Right lobe of liver (tissue), 6 donors: Measurements from ENCODE around the gene FREY1. TPM values are rescaled to one million over a fixed set of nuclear protein-coding genes. Genes with fewer than 3 reads are reported as not detected.

Experiments used
- ATAC-seq, 4 donors: fragments of 200-7000 bp; cut with Tn5 transposase; one replicate each; pipeline ENCODE4 v1.9.1; 2020; ENCODE audit warnings: mild to moderate bottlenecking in 4 of 4, moderate library complexity in 4 of 4
- DNase-seq, 3 donors: peaks; one replicate each; pipeline ENCODE4 v3.0.0-alpha.2; 2020
- H3K27ac ChIP-seq, 3 donors: fragments of 200-600 bp; one replicate each; pipeline ENCODE4 v1.8.0; 2022
- H3K27me3 ChIP-seq, 2 donors: fragments of 200-600 bp; one replicate each; pipeline ENCODE4 v1.8.0; 2022
- H3K36me3 ChIP-seq, 4 donors: fragments of 200-600 bp; sonication (generic) in 1 of 4; one replicate each; pipeline versions ENCODE4 v1.5.1 to v1.8.0; 2017 to 2022; ENCODE audit warnings: control low read depth in 1 of 4
- H3K4me1 ChIP-seq, 4 donors: fragments of 200-600 bp; sonication (generic) in 1 of 4; one replicate each; pipeline versions ENCODE4 v1.5.1 to v1.8.0; 2017 to 2022; ENCODE audit warnings: control low read depth in 1 of 4
- H3K4me3 ChIP-seq, 3 donors: fragments of 200-600 bp; one replicate each; pipeline ENCODE4 v1.8.0; 2022
- H3K9me3 ChIP-seq, 4 donors: fragments of 200-600 bp; sonication (generic) in 1 of 4; one replicate each; pipeline versions ENCODE4 v1.5.1 to v1.8.0; 2017 to 2022; ENCODE audit warnings: control low read depth in 1 of 4
- POLR2A ChIP-seq: fragments of 450-650 bp; IDR thresholded peaks from one replicate; pipeline ENCODE4 v1.6.1; 2017; ENCODE audit warnings: antibody characterized with exemption, mild to moderate bottlenecking
- WGBS: methylation state at CpG from one replicate; pipeline ENCODE4 v1.1.6; 2018; ENCODE audit warnings: low coverage, low lambda C conversion rate; ENCODE audit not compliant: insufficient coverage; ENCODE audit errors: missing lambda C conversion rate; 5-methylcytosine and 5-hydroxymethylcytosine counted together
- intact Hi-C, 2 donors: fragments of 100-400 bp; cut with DNase I; formaldehyde crosslinking; loops; one replicate each; pipeline versions ENCODE4 v1.11.2 to v1.14.1; 2022
- long read RNA-seq: library from polyadenylated mRNA; unstranded; transcript quantifications from one replicate; pipeline ENCODE4 v2.0.0, GENCODE V29; 2019
- total RNA-seq, 6 experiments: library from RNA; depleted of rRNA in 2 of 6; stranded (reverse); fragments of >200 nt in 2 of 6; fragmentation: NEBNext Ultra II Directional in 3 of 6; extraction: Animal tissue kit (Norgen Biotek cat#: 25700) in 3 of 6; gene quantifications; one replicate each; pipeline versions ENCODE4 v1.1.0 to v1.2.4, GENCODE V29; 2016 to 2023
- TF ChIP-seq, protein P1 (sequence below), 4 donors: fragments of 200-600 bp in 3 of 4; fragments of 450-650 bp in 1 of 4; IDR thresholded peaks; one replicate each; pipeline versions ENCODE4 v1.5.1 to v1.8.0; 2016 to 2022; ENCODE audit warnings: antibody characterized with exemption in 4 of 4, mild to moderate bottlenecking in 2 of 4
- donor health status: DM: no; HTN: yes; CAD: no.
- donor health status: DM: no; HTN: no; CAD: no.
- donor health status: DM: no; HTN: no; CAD: no.
- donor health status: DM: no; HTN: yes; CAD: no.
- donor health status: DM: no; HTN: yes; CAD: no.

The FREY1 gene, protein sequence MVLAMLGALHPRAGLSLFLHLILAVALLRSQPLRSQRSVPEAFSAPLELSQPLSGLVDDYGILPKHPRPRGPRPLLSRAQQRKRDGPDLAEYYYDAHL
- total RNA-seq: under 1 TPM in 3 of 6 experiments, not detected in 3; 0.40 to 0.90 (median 0.42) TPM
- long read RNA-seq: 0 reads

DNA sequence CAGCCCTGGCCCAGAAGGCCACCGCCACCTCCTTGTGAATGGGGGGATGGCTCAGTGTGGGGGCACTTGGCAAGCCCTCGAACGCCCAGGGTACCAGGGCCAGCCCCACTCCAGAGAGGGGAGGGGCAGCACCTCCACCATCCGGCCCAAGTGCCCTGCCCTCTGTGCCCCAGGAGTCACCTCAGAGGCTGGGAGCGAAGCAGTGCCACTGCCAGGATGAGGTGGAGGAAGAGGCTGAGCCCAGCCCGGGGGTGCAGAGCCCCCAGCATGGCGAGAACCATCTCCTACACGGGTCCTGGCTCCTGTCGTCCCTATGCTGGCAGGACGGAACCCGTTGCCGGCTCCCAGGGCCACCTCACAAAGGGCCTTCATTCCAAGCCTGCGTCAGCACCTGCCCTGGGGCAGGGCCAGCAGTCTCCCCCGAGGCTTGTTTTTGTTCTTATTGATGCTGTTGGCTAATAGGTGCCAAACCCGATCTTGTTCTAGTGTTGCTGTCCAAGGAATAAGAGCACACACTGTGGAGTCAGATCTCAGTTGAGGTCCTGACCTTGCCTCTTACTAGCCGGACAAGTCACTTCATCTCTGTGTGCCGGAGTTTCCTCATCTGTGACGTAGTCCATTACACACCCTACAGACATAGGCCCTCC is at the start of gene FREY1:
FREY1 (minus strand) TSS at position 307 of the 647 bp plus-strand sequence; CDS start at position 281, 26 bp downstream.
- Histone ChIP-seq H3K27me3 (no peaks in the 10 kb centered on the region), H3K27ac (no peak within 1 kb of the TSS), H3K4me3 (no peak within 1 kb of the TSS), H3K4me1 (peaks cover 0 to 4% (median 2%) of the 10 kb centered on the region in 4 donors), H3K9me3 (no peaks in the 10 kb centered on the region), H3K36me3 (peaks cover 0 to 31% (median 11%) of the 10 kb centered on the region in 4 donors)
- no peak for TF ChIP-seq POLR2A
- TF ChIP-seq, protein P1, sequence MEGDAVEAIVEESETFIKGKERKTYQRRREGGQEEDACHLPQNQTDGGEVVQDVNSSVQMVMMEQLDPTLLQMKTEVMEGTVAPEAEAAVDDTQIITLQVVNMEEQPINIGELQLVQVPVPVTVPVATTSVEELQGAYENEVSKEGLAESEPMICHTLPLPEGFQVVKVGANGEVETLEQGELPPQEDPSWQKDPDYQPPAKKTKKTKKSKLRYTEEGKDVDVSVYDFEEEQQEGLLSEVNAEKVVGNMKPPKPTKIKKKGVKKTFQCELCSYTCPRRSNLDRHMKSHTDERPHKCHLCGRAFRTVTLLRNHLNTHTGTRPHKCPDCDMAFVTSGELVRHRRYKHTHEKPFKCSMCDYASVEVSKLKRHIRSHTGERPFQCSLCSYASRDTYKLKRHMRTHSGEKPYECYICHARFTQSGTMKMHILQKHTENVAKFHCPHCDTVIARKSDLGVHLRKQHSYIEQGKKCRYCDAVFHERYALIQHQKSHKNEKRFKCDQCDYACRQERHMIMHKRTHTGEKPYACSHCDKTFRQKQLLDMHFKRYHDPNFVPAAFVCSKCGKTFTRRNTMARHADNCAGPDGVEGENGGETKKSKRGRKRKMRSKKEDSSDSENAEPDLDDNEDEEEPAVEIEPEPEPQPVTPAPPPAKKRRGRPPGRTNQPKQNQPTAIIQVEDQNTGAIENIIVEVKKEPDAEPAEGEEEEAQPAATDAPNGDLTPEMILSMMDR (IDR thresholded peaks at IDR 0.05): no peak
- peak; percentile 10 to 24 (median 16) for ATAC-seq
- DNase-seq: no peak
- 39% methylated on average over 3 of the region's 18 CpGs for WGBS
- intact Hi-C loops: no loop called here

DNA sequence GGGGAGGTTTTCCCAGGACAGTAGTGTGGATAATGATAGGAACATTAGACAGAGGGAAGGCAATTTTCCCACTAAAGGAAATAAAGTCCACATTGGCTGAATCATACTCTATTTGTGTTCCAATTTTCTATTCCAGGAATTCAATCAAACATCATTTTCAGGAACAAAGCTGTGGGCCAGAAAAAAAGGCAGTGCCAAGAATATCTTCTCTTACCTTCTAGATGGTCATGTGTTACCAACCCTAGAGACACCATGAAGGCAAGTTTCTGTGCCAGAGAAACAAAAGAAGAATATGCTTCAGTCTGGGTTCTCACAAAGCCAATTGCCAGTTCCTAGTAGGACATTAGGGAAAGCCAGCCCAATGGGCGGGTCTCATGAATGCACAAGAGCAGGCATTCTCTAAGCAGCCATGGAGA is 42.9 kb upstream of the FREY1 start:
- intact Hi-C loops: no loop called here
- DNase-seq: no peak
- Histone ChIP-seq H3K4me1 (no peaks in the 10 kb centered on the region), H3K27me3 (no peaks in the 10 kb centered on the region), H3K27ac (no peak overlapping the region), H3K36me3 (peaks cover 0 to 28% (median 6%) of the 10 kb centered on the region in 4 donors), H3K4me3 (no peak overlapping the region), H3K9me3 (no peaks in the 10 kb centered on the region)
- no peak for TF ChIP-seq POLR2A
- TF ChIP-seq, protein P1 (IDR thresholded peaks at IDR 0.05): no peak
- ATAC-seq: peak; percentile 46 to 92 (median 54)
- WGBS: 100% methylated on average over 1 of the region's 1 CpG

DNA sequence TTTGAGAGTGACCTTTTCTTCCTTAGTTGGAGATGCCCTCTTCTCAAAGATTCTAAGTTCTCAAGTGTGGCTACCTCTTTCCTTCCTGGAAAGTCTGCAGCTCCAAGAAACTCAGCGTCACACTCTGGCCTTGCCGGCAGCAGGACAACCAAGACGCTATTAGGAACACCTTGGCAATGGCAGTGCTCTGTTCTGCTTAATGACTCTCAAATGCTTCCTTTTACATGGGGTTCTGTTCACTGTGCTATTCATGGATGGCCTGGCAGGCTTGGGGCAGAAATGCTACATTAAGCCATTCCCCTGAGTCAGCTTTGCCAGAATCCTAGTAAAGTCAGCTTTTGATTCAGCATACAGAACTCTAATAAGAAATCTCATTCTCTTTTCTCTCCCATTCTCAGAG is 41.3 kb upstream of the FREY1 start:
- Histone ChIP-seq H3K4me1 (no peaks in the 10 kb centered on the region), H3K36me3 (peaks cover 0 to 28% (median 6%) of the 10 kb centered on the region in 4 donors), H3K27ac (no peak overlapping the region), H3K27me3 (no peaks in the 10 kb centered on the region), H3K9me3 (no peaks in the 10 kb centered on the region), H3K4me3 (no peak overlapping the region)
- whole genome bisulfite sequencing: 83% methylated on average over 1 of the region's 3 CpGs
- TF ChIP-seq, protein P1 (IDR thresholded peaks at IDR 0.05): no peak
- TF ChIP-seq POLR2A: no peak
- intact Hi-C loops: no loop called here
- ATAC-seq (no peak), DNase-seq (no peak)

DNA sequence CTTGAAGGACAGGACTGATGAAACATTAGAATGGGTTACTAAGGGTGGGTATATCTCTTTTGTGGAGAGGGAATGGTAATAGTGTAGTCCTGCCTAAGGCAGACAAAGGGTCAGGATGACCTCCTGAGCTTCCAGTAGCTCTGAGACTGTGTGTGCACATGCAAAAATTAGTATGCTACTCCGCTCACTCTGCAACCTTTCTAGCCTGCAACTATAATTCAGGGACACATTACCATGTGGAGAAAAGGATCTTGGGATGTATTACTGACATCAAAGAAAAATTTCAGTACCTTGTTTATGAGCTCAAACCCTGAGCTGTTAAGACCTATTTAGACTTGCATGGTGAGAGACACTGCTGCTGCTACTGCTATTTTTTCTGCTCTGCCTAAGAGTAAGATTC is 40.8 kb upstream of the FREY1 start:
- DNase-seq (no peak), ATAC-seq (no peak)
- Histone ChIP-seq H3K27me3 (no peaks in the 10 kb centered on the region), H3K27ac (no peak overlapping the region), H3K4me1 (peaks cover 0 to 2% (median 0%) of the 10 kb centered on the region in 4 donors), H3K36me3 (peaks cover 0 to 26% (median 6%) of the 10 kb centered on the region in 4 donors), H3K9me3 (no peaks in the 10 kb centered on the region), H3K4me3 (no peak overlapping the region)
- TF ChIP-seq, protein P1 (IDR thresholded peaks at IDR 0.05): no peak
- no peak for TF ChIP-seq POLR2A
- 100% methylated on average over 1 of the region's 1 CpG for WGBS
- intact Hi-C loops: no loop called here
